Activated T-cell treated with anti-CD3 and anti-CD28 coated beads, Interleukin-2, amount 50 U/mL, for 4 hours (primary cell): ENCODE data around the gene MAP3K5. TPM values are rescaled to one million over a fixed set of nuclear protein-coding genes. Genes with fewer than 3 reads are reported as not detected.
"Not testable (repeated sequence)": the region's sequence is repeated elsewhere in the genome, so short reads cannot be mapped to it uniquely, and the experiment has no call there.

Source experiments
- ATAC-seq, 2 donors: fragments of 200-7000 bp; cut with Tn5 transposase; one replicate each; pipeline ENCODE4 v1.10.0; 2021
- DNase-seq: peaks from one replicate; pipeline ENCODE4 v3.0.0-alpha.2; 2020
- H3K27me3 Mint-ChIP-seq: one replicate; pipeline ENCODE4 v1.8.0; 2021; ENCODE audit warnings: low read depth, mixed read lengths
- H3K36me3 Mint-ChIP-seq: one replicate; pipeline ENCODE4 v1.8.0; 2022; ENCODE audit warnings: mixed read lengths; ENCODE audit not compliant: insufficient read depth
- H3K4me1 Mint-ChIP-seq: one replicate; pipeline ENCODE4 v1.8.0; 2021; ENCODE audit warnings: low read depth, mixed read lengths
- H3K4me3 Mint-ChIP-seq: one replicate; pipeline ENCODE4 v1.8.0; 2021; ENCODE audit warnings: mild to moderate bottlenecking, moderate library complexity, mixed read lengths
- H3K9me3 Mint-ChIP-seq: one replicate; pipeline ENCODE4 v1.8.0; 2021; ENCODE audit warnings: mixed read lengths
- total RNA-seq, 3 donors: library from RNA; stranded (reverse); gene quantifications; one replicate each; pipeline ENCODE4 v1.2.1, GENCODE V29; 2021

MAP3K5 gene
- total RNA-seq, 3 donors from 2014 or later, result 5.7 to 10.5 (median 7.9) TPM

DNA sequence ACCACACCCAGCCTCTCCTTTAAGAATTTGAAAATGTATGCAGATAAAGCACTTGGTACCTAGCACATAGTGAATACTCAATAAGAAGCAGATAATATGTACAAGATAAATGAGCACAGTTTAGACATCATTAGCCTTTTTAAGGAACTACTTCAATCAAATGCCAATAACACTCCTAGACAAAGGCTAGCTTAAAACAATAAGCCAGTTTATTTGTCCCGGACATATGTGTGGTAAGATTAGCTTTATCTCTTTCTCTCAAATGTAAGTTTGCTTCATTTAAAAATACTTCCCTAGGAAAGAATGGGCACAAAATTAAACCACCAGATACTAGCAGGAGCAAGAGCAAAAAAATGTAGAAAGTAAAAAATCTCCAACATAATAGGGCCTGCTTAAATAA lies 73.8 kb downstream of the MAP3K5 start:
- no peak overlapping the region for H3K4me3 Mint-ChIP-seq
- H3K36me3 Mint-ChIP-seq, result peaks cover 15% of the 10 kb centered on the region
- no peak for ATAC-seq
- H3K9me3 Mint-ChIP-seq, result no peaks in the 10 kb centered on the region
- peaks cover 39% of the 10 kb centered on the region for H3K4me1 Mint-ChIP-seq
- no peak for DNase-seq
- H3K27me3 Mint-ChIP-seq, result no peaks in the 10 kb centered on the region

DNA sequence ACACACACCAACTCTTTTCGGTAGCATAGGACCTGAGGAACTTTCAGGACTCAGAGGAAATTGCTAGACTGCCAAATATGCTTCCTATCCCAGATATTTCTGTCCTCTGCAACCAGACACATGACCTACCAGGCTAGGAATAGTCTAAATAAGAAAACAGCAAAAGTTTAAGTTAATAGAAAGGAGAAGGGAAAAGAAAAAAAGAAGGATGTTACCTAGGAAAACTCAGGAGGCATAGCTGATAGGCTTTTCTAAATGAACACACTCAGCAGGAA lies 74.6 kb downstream of the MAP3K5 start:
- no peak for DNase-seq
- Mint-ChIP-seq H3K36me3 (peaks cover 18% of the 10 kb centered on the region), H3K4me3 (no peak overlapping the region), H3K9me3 (peaks cover 3% of the 10 kb centered on the region), H3K4me1 (peaks cover 41% of the 10 kb centered on the region), H3K27me3 (no peaks in the 10 kb centered on the region)
- ATAC-seq, result no peak

DNA sequence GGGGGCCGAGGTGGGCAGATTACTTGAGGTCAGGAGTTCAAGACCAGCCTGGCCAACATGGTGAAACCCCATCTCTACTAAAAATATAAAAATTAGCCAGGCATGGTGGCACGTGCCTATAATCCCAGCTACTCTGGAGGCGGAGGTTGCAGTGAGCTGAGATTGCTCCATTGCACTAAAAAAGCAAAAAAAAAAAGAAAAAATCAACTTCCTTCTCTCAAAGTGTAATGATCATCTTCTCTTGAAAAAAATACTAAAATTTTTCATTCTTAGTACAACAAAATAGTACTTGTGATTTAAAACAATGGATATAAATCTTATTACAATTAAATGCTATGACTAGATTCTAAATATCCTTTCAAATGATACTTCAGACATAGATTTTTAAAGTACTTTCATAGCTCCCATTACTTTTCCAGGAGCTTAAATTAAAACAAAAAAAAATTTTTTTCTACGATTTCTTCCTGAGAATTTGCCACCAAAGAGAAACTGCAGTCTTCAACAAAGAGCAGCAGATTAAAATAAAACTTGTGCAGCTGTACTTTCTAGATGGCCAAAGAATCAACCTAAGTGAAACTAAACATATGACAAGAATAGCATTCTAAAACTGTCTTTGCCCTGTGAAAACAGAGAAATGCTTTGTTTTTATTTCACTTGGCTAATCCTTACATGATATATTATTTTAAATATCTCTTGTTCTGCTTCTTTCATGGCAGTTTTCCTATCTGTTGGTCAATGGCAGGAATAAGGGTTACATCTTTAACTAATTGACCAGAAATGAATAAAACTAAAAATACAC lies 75.2 kb downstream of the MAP3K5 start:
- peaks cover 44% of the 10 kb centered on the region for H3K4me1 Mint-ChIP-seq
- DNase-seq, result no peak
- H3K4me3 Mint-ChIP-seq, result no peak overlapping the region
- no peak for ATAC-seq
- peaks cover 22% of the 10 kb centered on the region for H3K36me3 Mint-ChIP-seq
- H3K9me3 Mint-ChIP-seq, result peaks cover 4% of the 10 kb centered on the region
- H3K27me3 Mint-ChIP-seq, result no peaks in the 10 kb centered on the region

DNA sequence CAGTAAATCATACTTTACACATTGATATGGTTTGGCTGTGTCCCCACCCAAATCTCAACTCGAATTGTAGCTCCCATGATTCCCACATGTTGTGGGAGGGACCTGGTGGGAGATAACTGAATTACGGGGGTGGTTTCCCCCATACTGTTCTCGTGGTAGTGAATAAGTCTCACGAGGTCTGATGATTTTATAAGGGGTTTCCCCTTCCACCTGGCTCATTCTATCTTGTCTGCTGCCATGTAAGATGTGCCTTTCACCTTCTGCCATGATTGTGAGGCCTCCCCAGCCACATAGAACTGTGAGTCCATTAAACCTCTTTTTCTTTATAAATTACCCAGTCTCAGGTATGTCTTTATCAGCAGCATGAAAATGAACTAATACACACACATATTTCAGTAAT lies 79.6 kb downstream of the MAP3K5 start:
- not testable (repeated sequence) for DNase-seq, H3K27me3 Mint-ChIP-seq, H3K4me3 Mint-ChIP-seq, H3K9me3 Mint-ChIP-seq, ATAC-seq
- H3K4me1 Mint-ChIP-seq, result peaks cover 18% of the 10 kb centered on the region
- peaks cover 16% of the 10 kb centered on the region for H3K36me3 Mint-ChIP-seq

- Mint-ChIP-seq H3K4me1 (peaks cover 14% of the 10 kb centered on the region), H3K9me3 (peaks cover 4% of the 10 kb centered on the region), H3K36me3 (peaks cover 24% of the 10 kb centered on the region), H3K27me3 (no peaks in the 10 kb centered on the region), H3K4me3 (no peak overlapping the region)
- DNase-seq (no peak), ATAC-seq (no peak)
Observed at GRCh38 chr6:136711644-136712043, 80.6 kb downstream of the MAP3K5 start.

- no peaks in the 10 kb centered on the region for H3K27me3 Mint-ChIP-seq
- DNase-seq, result no peak
- peaks cover 4% of the 10 kb centered on the region for H3K9me3 Mint-ChIP-seq
- no peak overlapping the region for H3K4me3 Mint-ChIP-seq
- peaks cover 26% of the 10 kb centered on the region for H3K36me3 Mint-ChIP-seq
- peaks cover 12% of the 10 kb centered on the region for H3K4me1 Mint-ChIP-seq
- ATAC-seq, result no peak
Observed at GRCh38 chr6:136710877-136711552, 81.3 kb downstream of the MAP3K5 start.

DNA sequence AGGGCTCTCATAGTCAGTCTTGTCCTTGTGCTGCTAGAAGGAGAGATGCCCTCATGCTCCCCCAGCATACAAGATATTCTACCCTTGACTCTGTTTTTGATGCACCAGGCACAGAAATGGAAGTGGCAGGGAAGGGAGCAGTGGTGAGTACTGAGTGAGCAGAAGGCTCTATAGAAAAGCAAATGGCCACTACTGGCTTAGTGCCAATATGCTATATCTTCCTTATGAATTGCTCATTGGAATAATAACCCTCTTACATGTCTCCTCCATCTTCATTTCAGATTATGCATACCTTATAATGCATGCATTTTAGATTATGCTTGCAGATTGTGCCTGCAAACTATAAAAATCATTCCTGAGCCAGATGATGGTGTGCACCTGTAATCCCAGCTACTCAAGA lies 82.8 kb downstream of the MAP3K5 start:
- ATAC-seq, result no peak
- H3K4me3 Mint-ChIP-seq, result no peak overlapping the region
- peaks cover 4% of the 10 kb centered on the region for H3K9me3 Mint-ChIP-seq
- DNase-seq, result no peak
- H3K27me3 Mint-ChIP-seq, result no peaks in the 10 kb centered on the region
- peaks cover 12% of the 10 kb centered on the region for H3K4me1 Mint-ChIP-seq
- peaks cover 26% of the 10 kb centered on the region for H3K36me3 Mint-ChIP-seq

DNA sequence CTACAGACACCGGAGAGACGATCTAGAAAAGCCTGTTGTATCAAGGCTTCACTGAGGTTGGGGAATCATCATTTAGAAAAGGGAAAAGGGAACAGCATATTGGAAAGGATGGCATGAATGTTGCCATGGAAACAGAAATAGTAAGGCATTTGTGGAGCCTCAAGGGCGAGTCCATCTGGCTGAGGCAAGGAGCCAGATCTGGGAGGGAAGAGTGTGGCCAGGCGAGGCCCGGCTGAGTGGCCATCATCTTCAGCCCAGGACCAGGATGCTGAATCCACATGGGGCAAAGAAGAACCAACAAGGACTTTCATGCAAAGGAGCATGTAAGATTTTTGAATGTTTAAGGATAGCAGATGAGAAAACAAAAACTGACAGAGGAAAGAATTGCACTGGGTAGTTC lies 85.8 kb downstream of the MAP3K5 start:
- H3K4me3 Mint-ChIP-seq, result no peak overlapping the region
- ATAC-seq (no peak), DNase-seq (no peak)
- H3K36me3 Mint-ChIP-seq, result peaks cover 22% of the 10 kb centered on the region
- H3K4me1 Mint-ChIP-seq, result peaks cover 13% of the 10 kb centered on the region
- no peaks in the 10 kb centered on the region for H3K9me3 Mint-ChIP-seq
- no peaks in the 10 kb centered on the region for H3K27me3 Mint-ChIP-seq

DNA sequence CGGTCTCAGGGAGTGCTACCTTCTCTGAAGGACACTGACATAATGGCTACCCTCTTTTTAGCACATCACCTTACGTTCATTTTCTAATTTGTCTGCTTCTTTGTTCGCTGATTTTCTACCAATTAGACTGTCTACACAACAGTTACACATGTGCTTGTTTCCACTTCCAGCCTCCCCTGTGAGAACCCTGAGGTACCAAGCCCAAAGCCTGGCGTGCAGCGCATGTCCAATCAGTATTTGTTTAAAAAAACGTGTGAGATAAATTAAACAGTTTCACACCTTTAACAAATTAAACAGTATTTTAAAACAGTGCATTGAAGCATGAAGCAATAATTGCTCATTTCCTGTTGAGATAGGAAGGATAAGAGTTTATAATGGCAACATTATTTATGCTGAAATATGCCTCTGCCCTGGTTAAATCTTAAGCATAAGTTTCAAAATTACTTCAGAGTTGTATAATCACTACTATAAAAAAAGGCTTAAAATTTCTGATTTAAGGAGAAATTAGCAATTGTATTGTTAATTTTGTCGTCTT lies 88.9 kb downstream of the MAP3K5 start:
- Mint-ChIP-seq H3K9me3 (no peaks in the 10 kb centered on the region), H3K4me1 (peaks cover 30% of the 10 kb centered on the region), H3K36me3 (peaks cover 23% of the 10 kb centered on the region), H3K27me3 (no peaks in the 10 kb centered on the region), H3K4me3 (no peak overlapping the region)
- DNase-seq (no peak), ATAC-seq (no peak)

- DNase-seq, result no peak
- H3K4me1 Mint-ChIP-seq, result peaks cover 27% of the 10 kb centered on the region
- ATAC-seq, result no peak
- H3K4me3 Mint-ChIP-seq, result no peak overlapping the region
- peaks cover 18% of the 10 kb centered on the region for H3K36me3 Mint-ChIP-seq
- H3K27me3 Mint-ChIP-seq, result no peaks in the 10 kb centered on the region
- H3K9me3 Mint-ChIP-seq, result no peaks in the 10 kb centered on the region
Observed at GRCh38 chr6:136701045-136701444, 91.2 kb downstream of the MAP3K5 start.

- DNase-seq (no peak), ATAC-seq (no peak)
- Mint-ChIP-seq H3K4me1 (peaks cover 27% of the 10 kb centered on the region), H3K9me3 (no peaks in the 10 kb centered on the region), H3K36me3 (peaks cover 21% of the 10 kb centered on the region), H3K4me3 (no peak overlapping the region), H3K27me3 (no peaks in the 10 kb centered on the region)
Observed at GRCh38 chr6:136699358-136699757, 92.9 kb downstream of the MAP3K5 start.

- DNase-seq (no peak), ATAC-seq (no peak)
- no peak overlapping the region for H3K4me3 Mint-ChIP-seq
- peaks cover 19% of the 10 kb centered on the region for H3K36me3 Mint-ChIP-seq
- H3K9me3 Mint-ChIP-seq, result no peaks in the 10 kb centered on the region
- peaks cover 20% of the 10 kb centered on the region for H3K4me1 Mint-ChIP-seq
- H3K27me3 Mint-ChIP-seq, result no peaks in the 10 kb centered on the region
Observed at GRCh38 chr6:136696783-136697364, 95.4 kb downstream of the MAP3K5 start.

DNA sequence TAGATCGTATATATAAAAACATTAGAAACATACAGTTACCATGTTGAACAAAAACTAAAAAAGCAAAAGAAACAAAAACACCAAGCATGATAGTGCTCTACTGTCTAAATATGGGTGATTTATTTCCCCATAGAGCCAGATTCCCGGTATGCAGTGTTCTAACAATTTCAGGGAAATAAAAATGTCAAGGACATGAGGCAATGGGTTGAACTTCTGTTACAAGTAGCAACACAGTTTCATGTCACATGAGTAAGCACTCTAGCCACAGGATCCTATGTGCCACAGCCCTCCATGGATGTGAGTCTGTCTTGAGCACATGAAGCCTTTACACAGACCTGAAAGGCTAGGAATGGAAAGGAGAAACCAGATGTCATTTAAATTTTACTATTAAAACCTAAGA lies 96.0 kb downstream of the MAP3K5 start:
- Mint-ChIP-seq H3K4me3 (no peak overlapping the region), H3K9me3 (no peaks in the 10 kb centered on the region), H3K36me3 (peaks cover 22% of the 10 kb centered on the region), H3K27me3 (no peaks in the 10 kb centered on the region), H3K4me1 (peaks cover 15% of the 10 kb centered on the region)
- DNase-seq, result no peak
- ATAC-seq, result no peak

DNA sequence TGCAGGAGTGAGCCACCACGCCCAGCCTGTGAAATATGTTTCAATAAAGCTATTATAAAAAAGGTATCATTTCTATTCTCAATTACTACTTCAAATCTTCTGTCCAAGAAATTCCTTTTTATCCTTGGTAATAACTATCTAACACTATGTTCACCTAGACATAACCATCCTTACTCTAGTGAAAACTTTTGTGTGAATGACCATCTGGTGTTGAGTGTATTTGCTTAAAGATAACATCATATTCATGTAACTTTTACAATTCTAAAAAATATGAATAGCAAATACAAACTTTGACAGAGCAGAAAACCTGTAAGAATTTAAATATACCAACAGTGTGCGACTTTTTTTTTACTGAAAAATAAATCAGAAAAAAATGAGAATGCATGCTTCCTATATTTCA lies 96.9 kb downstream of the MAP3K5 start:
- ATAC-seq (no peak), DNase-seq (no peak)
- Mint-ChIP-seq H3K9me3 (no peaks in the 10 kb centered on the region), H3K27me3 (no peaks in the 10 kb centered on the region), H3K4me1 (peaks cover 9% of the 10 kb centered on the region), H3K4me3 (no peak overlapping the region), H3K36me3 (peaks cover 27% of the 10 kb centered on the region)

- Mint-ChIP-seq H3K9me3 (no peaks in the 10 kb centered on the region), H3K27me3 (no peaks in the 10 kb centered on the region), H3K36me3 (peaks cover 27% of the 10 kb centered on the region), H3K4me3 (no peak overlapping the region), H3K4me1 (peaks cover 3% of the 10 kb centered on the region)
- DNase-seq (no peak), ATAC-seq (no peak)
Observed at GRCh38 chr6:136693090-136693489, 99.2 kb downstream of the MAP3K5 start.
